HepG2 (cell line): ENCODE results near the gene GPRASP3. TPM values are rescaled to one million over a fixed set of nuclear protein-coding genes. Genes with fewer than 3 reads are reported as not detected.

Experiments used
- ATAC-seq: fragments of 200-7000 bp; cut with Tn5 transposase; 3 replicates; pipeline ENCODE4 v1.9.1; 2020; ENCODE audit warnings: mild to moderate bottlenecking, moderate library complexity
- BruUV-seq: library from RNA; stranded (reverse); fragments of 400-500 nt; replicated peaks from 2 replicates; lab custom pipeline; 2021; lab: Mats Ljungman, UMichigan
- CTCF ChIA-PET: fragments of 300-600 bp; formaldehyde crosslinking; extraction: SDS; loops from one replicate; lab custom pipeline; 2021; ENCODE audit warnings: low total read pairs, inconsistent platforms, low intra/inter-chr PET ratio; lab: Yijun Ruan, JAX
- POLR2A ChIA-PET: fragments of 350-600 bp; sonication (Branson Sonifier 250); formaldehyde crosslinking; loops from one replicate; lab custom pipeline; 2020; ENCODE audit warnings: antibody characterized with exemption, inconsistent platforms; lab: Yijun Ruan, JAX
- DNase-seq: peaks from one replicate; pipeline ENCODE4 v3.0.0-alpha.2; 2015; ENCODE audit warnings: low spot score
- FAIRE-seq: peaks from 3 replicates; lab custom pipeline; 2011; peaks lifted over from hg19 to GRCh38; lab: Jason Lieb, UNC
- H2AFZ ChIP-seq: one replicate; pipeline ENCODE4 v1.6.1; 2011; ENCODE audit warnings: low read length, inconsistent platforms
- H3K27ac ChIP-seq: fragments of 300-600 bp; 3 replicates; pipeline ENCODE4 v1.8.0; 2011; ENCODE audit warnings: mixed run types, mild to moderate bottlenecking, mixed read lengths, low read length, inconsistent platforms; ENCODE audit not compliant: insufficient read depth; ENCODE audit errors: extremely low read length
- H3K27me3 ChIP-seq, 2 experiments: fragments of 200-600 bp in 1 of 2; 2 replicates in 1 of 2; 3 replicates in 1 of 2; pipeline versions ENCODE4 v1.6.0 to v1.8.0; 2011; ENCODE audit warnings: low read length in 2 of 2, mild to moderate bottlenecking in 2 of 2, moderate library complexity in 2 of 2, inconsistent platforms in 1 of 2; ENCODE audit not compliant: insufficient read depth in 2 of 2, control insufficient read depth in 1 of 2
- H3K36me3 ChIP-seq, 2 experiments: fragments of 200-600 bp in 1 of 2; replicated peaks in 1 of 2; 2 replicates in 1 of 2; 3 replicates in 1 of 2; pipeline versions ENCODE4 v1.5.1 to v1.8.0; 2011; ENCODE audit warnings: low read length in 2 of 2, inconsistent platforms in 1 of 2; ENCODE audit not compliant: insufficient read depth in 2 of 2, control insufficient read depth in 1 of 2
- H3K4me1 ChIP-seq: 2 replicates; pipeline ENCODE4 v1.5.1; 2012; ENCODE audit warnings: low read length, inconsistent platforms; ENCODE audit not compliant: insufficient read depth
- H3K4me2 ChIP-seq: 2 replicates; pipeline ENCODE4 v1.6.0; 2011; ENCODE audit warnings: low read depth, low read length, inconsistent platforms
- H3K4me3 ChIP-seq, 3 experiments: fragments of 200-600 bp in 1 of 3; sonication (generic), shearing (Covaris generic) in 1 of 3; replicated peaks in 1 of 3; 2 replicates each; pipeline ENCODE4 v1.5.1; 2011 to 2016; ENCODE audit warnings: low read length in 3 of 3, inconsistent platforms in 2 of 3, low read depth in 2 of 3, mild to moderate bottlenecking in 2 of 3, control low read depth in 1 of 3, mixed read lengths in 1 of 3; ENCODE audit not compliant: insufficient read depth in 1 of 3
- H3K79me2 ChIP-seq: one replicate; pipeline ENCODE4 v1.6.1; 2011; ENCODE audit warnings: low read length, inconsistent platforms; ENCODE audit not compliant: insufficient read depth
- H3K9ac ChIP-seq: 2 replicates; pipeline ENCODE4 v1.6.0; 2011; ENCODE audit warnings: mild to moderate bottlenecking, low read depth, low read length, inconsistent platforms; ENCODE audit not compliant: insufficient read depth
- H3K9me3 ChIP-seq: 2 replicates; pipeline ENCODE4 v1.5.1; 2012; ENCODE audit warnings: mild to moderate bottlenecking, low read length
- H4K20me1 ChIP-seq: 2 replicates; pipeline ENCODE4 v1.6.0; 2011; ENCODE audit warnings: inconsistent platforms, mild to moderate bottlenecking, low read length, moderate library complexity; ENCODE audit not compliant: insufficient read depth
- ARID3A ChIP-seq: IDR thresholded peaks from 2 replicates; pipeline ENCODE4 v1.6.1; 2012; ENCODE audit warnings: low read depth, low read length, improper control_type of control experiment
- GZF1 ChIP-seq: sonication (generic); formaldehyde crosslinking; IDR thresholded peaks from 2 replicates; pipeline ENCODE4 v1.5.1; 2020; ENCODE audit warnings: mild to moderate bottlenecking, missing genetic modification reagents
- HHEX ChIP-seq: IDR thresholded peaks from 2 replicates; pipeline ENCODE4 v1.6.1; 2016; ENCODE audit warnings: control low read depth
- HMG20B ChIP-seq: conservative IDR thresholded peaks from 2 replicates; pipeline ENCODE4 v1.6.1; 2016; ENCODE audit warnings: missing genetic modification reagents, missing compliant biosample characterization
- SP140L ChIP-seq: sonication (generic); formaldehyde crosslinking; IDR thresholded peaks from 2 replicates; pipeline ENCODE4 v1.4.0; 2020; ENCODE audit warnings: missing genetic modification reagents, borderline replicate concordance
- THAP9 ChIP-seq: sonication (generic); formaldehyde crosslinking; IDR thresholded peaks from 2 replicates; pipeline ENCODE4; 2020; ENCODE audit warnings: missing genetic modification reagents, mild to moderate bottlenecking, borderline replicate concordance
- ZFP37 ChIP-seq: sonication (generic); formaldehyde crosslinking; IDR thresholded peaks from 2 replicates; pipeline ENCODE4 v1.4.0; 2020; ENCODE audit warnings: missing genetic modification reagents, borderline replicate concordance
- ZFX ChIP-seq: sonication (generic); formaldehyde crosslinking; IDR thresholded peaks from 2 replicates; pipeline ENCODE4 v1.4.0; 2020; ENCODE audit warnings: mild to moderate bottlenecking, low read depth, missing genetic modification reagents, moderate library complexity
- ZNF121 ChIP-seq: sonication (generic); formaldehyde crosslinking; IDR thresholded peaks from 2 replicates; pipeline ENCODE4 v1.5.0; 2020; ENCODE audit warnings: mild to moderate bottlenecking, missing genetic modification reagents
- ZNF205 ChIP-seq: IDR thresholded peaks from 2 replicates; pipeline ENCODE4 v1.6.1; 2018; ENCODE audit warnings: missing biosample characterization, missing genetic modification reagents
- ZNF276 ChIP-seq: sonication (generic); formaldehyde crosslinking; IDR thresholded peaks from 2 replicates; pipeline ENCODE4 v1.4.0; 2020; ENCODE audit warnings: mild to moderate bottlenecking, low read depth, missing genetic modification reagents
- ZNF333 ChIP-seq: sonication (generic); formaldehyde crosslinking; IDR thresholded peaks from 2 replicates; pipeline ENCODE4 v1.4.0; 2020; ENCODE audit warnings: mild to moderate bottlenecking, missing genetic modification reagents, borderline replicate concordance
- ZNF572 ChIP-seq: sonication (generic); formaldehyde crosslinking; IDR thresholded peaks from 2 replicates; pipeline ENCODE4 v1.5.1; 2020; ENCODE audit warnings: mild to moderate bottlenecking, missing genetic modification reagents
- ZSCAN29 ChIP-seq: sonication (generic); formaldehyde crosslinking; conservative IDR thresholded peaks from 2 replicates; pipeline ENCODE4 v1.4.0; 2020; ENCODE audit warnings: mild to moderate bottlenecking, missing genetic modification reagents
- WGBS: methylation state at CpG from one replicate; pipeline ENCODE4 v1.1.6; 2017; ENCODE audit warnings: low lambda C conversion rate; 5-methylcytosine and 5-hydroxymethylcytosine counted together
- in situ Hi-C: cut with HindIII; loops from 2 replicates; pipeline ENCODE4 v1.10.0; 2017; ENCODE audit warnings: low pct_unique_long_range_greater_than_20kb; ENCODE audit not compliant: extremely low pct_ligation_motif_present
- intact Hi-C: fragments of 100-400 bp; cut with micrococcal nuclease; formaldehyde crosslinking; loops from one replicate; pipeline ENCODE4 v1.10.0; 2022; ENCODE audit not compliant: unreplicated experiment
- polyA plus RNA-seq, 8 experiments: library from polyadenylated mRNA; depleted of rRNA in 3 of 8; stranded (reverse) in 7 of 8; unstranded in 1 of 8; fragments of >200 nt; fragmentation: Illumina TruSeq in 4 of 8; extraction: Trizol in 4 of 8; gene quantifications; 2 replicates each; pipeline versions ENCODE4 v1.2.1 to v1.2.3, GENCODE V29; 2011 to 2016; ENCODE audit warnings: low read depth in 4 of 8, missing spikeins in 1 of 8, mixed read lengths in 1 of 8; ENCODE audit not compliant: insufficient read depth in 1 of 8
- total RNA-seq, 5 experiments: library from RNA; depleted of rRNA; stranded (reverse); fragments of >200 nt; fragmentation: Illumina TruSeq; extraction: Trizol; gene quantifications; 2 replicates each; pipeline ENCODE4 v1.2.3, GENCODE V29; 2016; ENCODE audit warnings: low read depth in 1 of 5

GPRASP3 gene
- total and polyA plus RNA-seq, 2 of the 13 experiments (the other 11 are each of a cell fraction or from before 2014, with no cell fraction given): 0.67 to 1.4 TPM

GRCh38 chrX:102711872-102712215, 8.7 kb upstream of the GPRASP3 start:
- DNase-seq: no peak
- ATAC-seq: no peak
- Histone ChIP-seq H3K9me3 (no peaks in the 10 kb centered on the region), H3K36me3 (no peaks in the 10 kb centered on the region), H3K79me2 (no peaks in the 10 kb centered on the region), H3K27me3 (no peaks in the 10 kb centered on the region)
- POLR2A ChIA-PET: no interaction called here
- no TSS peak for BruUV-seq
- 80% methylated on average over 2 of the region's 19 CpGs for WGBS
- no peak for FAIRE-seq
- in situ Hi-C loops: no loop called here
- TF ChIP-seq ZNF121 (CRISPR knock-in tag) (no peak), HMG20B (CRISPR knock-in tag) (no peak), ARID3A (no peak), ZSCAN29 (CRISPR knock-in tag) (no peak), ZFP37 (CRISPR knock-in tag) (no peak), ZNF333 (no peak), THAP9 (CRISPR knock-in tag) (no peak), ZNF205 (no peak), SP140L (CRISPR knock-in tag) (no peak), GZF1 (no peak), ZNF276 (CRISPR knock-in tag) (no peak), ZFX (no peak), HHEX (CRISPR knock-in tag) (no peak), ZNF572 (CRISPR knock-in tag) (no peak)
- TF ChIP-seq, all 625 proteins: peak for 0
- Histone ChIP-seq H3K4me2 (peak overlapping the region; percentile 63), H3K27ac (no peak overlapping the region), H4K20me1 (no peaks in the 10 kb centered on the region), H3K4me1 (no peaks in the 10 kb centered on the region), H2AFZ (no peak overlapping the region), H3K4me3 (peak overlapping the region in 2 of 3 experiments; percentile 59 to 64; a peak in 4 of 6 replicates), H3K9ac (no peak overlapping the region)
- intact Hi-C loops: no loop called here
- CTCF ChIA-PET: no interaction called here
